ENCODE data around the gene PDSS2. TPM values are rescaled to one million over a fixed set of nuclear protein-coding genes. Genes with fewer than 3 reads are reported as not detected.
"Not testable (repeated sequence)": the region's sequence is repeated elsewhere in the genome, so short reads cannot be mapped to it uniquely, and the experiment has no call there.

Gene PDSS2
- total RNA-seq, 2 experiments from 2014 or later = 12.6 to 14.9 TPM

DNA sequence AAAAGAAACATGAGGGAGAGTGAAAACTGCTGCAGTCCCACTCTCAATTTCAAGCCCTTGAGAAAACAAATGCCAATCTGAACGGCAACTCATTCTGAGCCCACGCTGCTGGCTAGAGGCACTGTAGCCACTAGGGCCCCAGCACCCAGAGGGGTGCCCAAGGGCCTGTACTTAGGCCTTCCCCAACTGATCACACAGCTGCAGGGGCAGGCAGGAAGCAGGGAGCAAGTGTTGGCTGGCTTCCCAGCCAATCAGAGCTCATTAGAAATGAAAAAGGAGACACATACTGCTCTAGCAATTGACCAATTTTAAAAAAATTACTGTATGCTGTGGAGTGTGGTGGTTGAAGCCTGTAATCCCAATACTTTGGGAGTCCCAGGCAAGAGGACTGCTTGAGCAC lies 340.4 kb downstream of the PDSS2 start:
- POLR2A ChIA-PET = no interaction called here
- CTCF ChIA-PET = interaction anchor here (0.7 kb wide), 2 partner anchors 25 to 783 kb away, joined by 3 read pairs; no protein-coding TSS in a partner anchor

DNA sequence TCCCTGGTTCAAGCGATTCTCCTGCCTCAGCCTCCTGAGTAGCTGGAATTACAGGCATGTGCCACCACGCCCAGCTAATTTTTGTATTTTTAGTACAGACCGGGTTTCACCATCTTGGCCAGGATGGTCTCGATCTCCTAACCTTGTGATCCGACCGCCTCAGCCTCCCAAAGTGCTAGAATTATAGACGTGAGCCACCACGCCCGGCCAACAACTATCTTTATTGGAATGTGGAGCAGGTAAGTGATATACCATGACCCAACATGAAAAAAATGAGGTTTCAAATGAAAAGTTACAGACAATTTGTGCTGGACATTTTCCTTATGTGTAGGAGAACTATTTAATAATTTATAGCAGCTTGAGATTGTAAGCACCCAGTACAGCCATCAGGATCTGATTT lies 340.8 kb downstream of the PDSS2 start:
- CTCF ChIA-PET = interaction anchor here (0.7 kb wide), 2 partner anchors 25 to 782 kb away, joined by 3 read pairs; no protein-coding TSS in a partner anchor
- POLR2A ChIA-PET = not testable (repeated sequence)

DNA sequence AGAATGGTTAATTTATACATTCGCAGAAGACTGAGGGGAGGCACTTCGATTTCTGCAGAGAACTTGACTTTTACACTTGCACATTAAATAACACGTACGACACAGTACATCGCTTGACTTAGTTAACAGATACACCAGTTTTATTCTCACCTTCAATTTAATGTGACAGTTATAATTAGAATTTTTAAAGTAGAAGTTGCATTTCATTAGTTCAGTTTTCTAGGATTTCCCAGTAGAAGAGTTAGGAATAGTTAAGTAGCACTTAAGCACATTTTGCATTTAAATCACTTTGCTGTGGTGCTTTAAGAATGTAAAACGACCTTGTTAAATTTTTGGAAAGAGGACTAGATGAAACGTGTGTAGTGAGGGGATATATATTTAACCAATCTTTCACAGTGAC lies 342.4 kb downstream of the PDSS2 start:
- CTCF ChIA-PET = no interaction called here
- POLR2A ChIA-PET = no interaction called here

GRCh38 chr6:107116328-107116892 lies 343.0 kb downstream of the PDSS2 start:
- POLR2A ChIA-PET = interaction anchor here (0.6 kb wide), 2 partner anchors 387 to 542 kb away, joined by 3 read pairs; no protein-coding TSS in a partner anchor
- CTCF ChIA-PET = no interaction called here

DNA sequence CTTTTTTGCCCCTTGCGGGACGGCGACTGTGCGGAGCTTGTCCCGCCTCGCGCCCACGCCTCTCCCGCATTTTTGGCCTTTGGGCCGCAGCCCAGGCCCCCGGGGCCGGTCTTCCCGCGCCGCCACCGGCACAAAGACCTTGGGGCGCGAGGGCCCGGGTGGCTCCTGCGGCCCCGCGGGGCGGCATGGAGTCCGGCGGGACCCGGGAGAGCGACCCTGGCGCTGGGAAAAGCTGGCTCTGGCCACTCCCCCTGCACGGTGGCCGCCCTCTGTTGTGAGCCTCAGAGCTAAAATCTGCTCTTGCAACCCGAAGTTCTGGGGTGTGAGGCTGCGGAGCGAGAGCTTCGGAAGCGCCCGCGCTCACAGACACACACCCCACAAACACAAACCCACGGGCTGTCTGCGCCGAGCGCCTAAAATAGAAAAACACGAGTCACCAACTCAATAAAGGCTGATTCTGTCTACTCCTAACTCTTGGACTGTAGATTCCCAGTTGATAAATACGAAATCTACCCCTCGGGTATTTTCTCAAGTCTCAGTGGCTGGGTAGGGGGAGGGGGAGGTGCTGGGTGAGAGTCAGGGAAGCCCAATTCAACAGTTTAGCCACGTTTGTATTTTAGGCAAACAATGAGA lies 343.6 kb downstream of the PDSS2 start:
- CTCF ChIA-PET = interaction anchor here (0.7 kb wide), 1 partner anchor 214 kb away, joined by 3 read pairs; no protein-coding TSS in a partner anchor
- POLR2A ChIA-PET = interaction anchor here (0.6 kb wide), 2 partner anchors 388 to 542 kb away, joined by 3 read pairs; no protein-coding TSS in a partner anchor

DNA sequence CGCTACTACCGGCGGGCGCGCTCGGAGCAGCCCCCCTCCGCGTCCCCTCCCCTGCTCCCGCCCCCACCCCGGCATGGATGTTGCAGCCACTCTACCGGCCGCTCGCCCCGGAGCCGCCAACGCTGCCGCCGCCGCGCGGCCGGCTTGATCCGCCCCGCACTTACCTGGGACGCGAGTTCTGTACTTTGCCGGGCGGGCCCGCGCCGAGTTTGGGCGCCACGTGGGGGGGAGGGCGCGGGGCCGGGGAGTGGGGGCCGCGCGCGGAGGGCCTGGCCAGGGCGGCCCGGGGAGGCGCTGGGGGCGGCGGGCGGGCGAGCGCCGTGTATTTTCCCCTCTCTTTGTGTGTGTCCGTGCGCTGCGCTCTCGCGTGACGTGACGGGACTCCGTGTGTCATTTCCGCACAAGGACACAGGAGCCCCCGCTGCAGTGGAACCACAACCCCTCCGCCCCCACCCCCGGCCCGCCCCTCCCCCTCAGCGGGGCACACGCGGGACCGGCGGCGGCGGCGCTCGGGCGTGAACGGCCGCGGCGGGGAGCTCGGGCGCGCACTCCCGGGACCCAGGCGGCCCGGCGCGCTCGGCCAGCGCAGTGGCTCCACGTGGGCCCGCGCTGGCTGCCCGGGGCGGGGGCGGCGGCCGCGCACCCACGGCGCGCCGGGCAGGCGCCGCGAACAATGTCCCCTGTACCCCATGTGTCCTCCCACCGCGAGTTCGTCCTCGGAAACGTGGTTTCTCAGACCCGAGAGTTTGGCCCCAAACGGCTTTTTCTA lies 344.3 kb downstream of the PDSS2 start, which contains the start of gene BEND3:
Gene BEND3 (minus strand): TSS at position 590 of the 769 bp plus-strand sequence. CDS start 16,230 bp downstream, outside the sequence.
- ChIA-PET POLR2A (no interaction called here), CTCF (interaction anchor here (0.7 to 1.6 kb wide), 2 partner anchors 85 to 215 kb away, joined by 3 to 4 read pairs; no protein-coding TSS in a partner anchor)

- POLR2A ChIA-PET = interaction anchor here (0.9 kb wide), 1 partner anchor 86 kb away, joined by 6 read pairs; the partner anchor contains the start of gene MTRES1
These were observed 345.0 kb downstream of the PDSS2 start for GRCh38 chr6:107114213-107114925.

GRCh38 chr6:107110200-107110599 lies 349.2 kb downstream of the PDSS2 start:
- ChIA-PET CTCF (no interaction called here), POLR2A (no interaction called here)

More at GRCh38 chr6:107114213-107114925, 345.0 kb downstream of the PDSS2 start:
- CTCF ChIA-PET = interaction anchor here (1.0 to 1.6 kb wide), 4 partner anchors 16 to 84 kb away, joined by 3 to 4 read pairs (median 4); no protein-coding TSS in a partner anchor

DNA sequence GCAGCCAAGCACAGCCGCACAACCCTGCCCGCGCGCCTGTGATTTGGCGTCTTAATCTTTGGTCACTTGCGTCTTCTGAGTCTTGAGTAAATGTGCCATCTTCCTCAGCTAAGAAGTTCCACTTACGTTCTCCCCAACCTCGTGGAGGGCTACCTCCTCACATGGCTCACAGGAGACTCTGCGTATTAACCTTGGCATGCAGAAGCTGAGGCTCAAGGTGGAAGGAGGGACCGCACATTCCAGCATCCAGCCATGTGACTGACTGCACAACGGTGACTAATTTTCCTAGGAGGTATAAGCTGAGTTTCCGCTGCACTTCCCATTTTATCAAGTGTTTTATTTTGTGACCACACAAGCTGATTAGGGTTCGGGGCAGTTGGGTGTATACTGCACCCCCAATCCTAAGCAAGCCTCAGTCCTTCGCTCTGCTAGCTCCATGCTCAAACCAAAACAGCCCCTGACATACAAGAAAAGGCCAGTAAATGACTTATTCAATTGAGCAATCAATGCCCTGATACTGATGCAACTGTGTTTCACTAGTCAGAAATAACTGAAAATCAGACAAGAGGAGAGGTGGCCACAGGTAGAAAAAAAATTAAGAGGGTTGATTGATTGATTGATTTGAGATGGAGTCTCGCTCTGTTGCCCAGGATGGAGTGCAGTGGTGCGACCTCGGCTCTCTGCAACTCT lies 351.0 kb downstream of the PDSS2 start:
- CTCF ChIA-PET = interaction anchor here (0.7 kb wide), 1 partner anchor 11 kb away, joined by 4 read pairs; no protein-coding TSS in a partner anchor
- POLR2A ChIA-PET = interaction anchor here (0.9 kb wide), 1 partner anchor 74 kb away, joined by 3 read pairs; no protein-coding TSS in a partner anchor

DNA sequence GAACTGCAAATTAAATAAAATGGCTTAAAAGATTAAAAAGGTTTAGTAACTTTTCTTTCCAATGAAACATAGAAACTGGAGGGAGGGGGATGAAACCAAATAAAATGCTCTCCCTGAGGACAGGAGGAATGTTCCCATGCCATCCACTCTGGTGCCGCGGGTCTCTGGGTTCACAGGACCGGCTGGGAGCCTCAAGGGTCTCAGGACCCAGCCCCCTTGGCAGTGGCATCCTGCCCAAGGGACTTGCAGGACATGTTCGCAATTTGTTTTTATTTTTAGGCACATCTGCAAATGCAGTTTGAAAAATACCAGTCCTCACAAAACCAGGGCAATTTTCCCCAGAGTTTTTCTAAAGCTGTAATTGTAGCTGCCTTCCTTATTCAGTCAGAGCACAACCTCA lies 351.6 kb downstream of the PDSS2 start:
- POLR2A ChIA-PET = interaction anchor here (0.9 kb wide), 1 partner anchor 74 kb away, joined by 3 read pairs; no protein-coding TSS in a partner anchor
- CTCF ChIA-PET = no interaction called here

- ChIA-PET POLR2A (no interaction called here), CTCF (no interaction called here)
These were observed 353.2 kb downstream of the PDSS2 start for GRCh38 chr6:107106165-107106564.

DNA sequence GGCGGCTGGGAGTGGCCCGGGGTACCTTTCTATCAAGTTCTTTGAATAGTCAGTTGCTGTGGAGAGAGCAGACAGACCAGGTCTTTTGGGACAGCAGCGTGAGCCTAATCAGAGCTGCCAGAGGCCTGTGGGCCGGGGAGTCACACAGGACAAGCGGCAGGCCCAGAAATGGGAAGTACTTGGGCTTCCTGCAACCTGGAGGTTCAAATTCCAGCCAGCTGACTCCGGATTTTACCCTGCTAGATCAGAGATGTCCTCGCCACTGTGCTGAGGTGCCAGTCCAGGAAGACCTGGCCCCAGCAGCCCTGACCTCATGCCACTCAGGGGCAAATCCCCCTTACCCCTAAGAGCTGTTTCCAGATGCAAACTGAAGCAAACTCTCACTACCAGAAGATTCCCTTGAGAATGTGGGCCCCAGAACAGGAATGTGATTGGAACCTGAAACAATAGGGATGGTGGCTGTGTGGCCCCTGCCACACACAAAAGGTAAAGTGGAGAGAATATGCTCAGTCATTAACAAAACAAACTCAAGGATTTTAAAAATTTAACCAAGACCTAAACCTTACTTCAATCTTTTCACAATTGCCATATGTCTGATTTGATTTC lies 353.8 kb downstream of the PDSS2 start:
- ChIA-PET CTCF (no interaction called here), POLR2A (interaction anchor here (0.6 kb wide), 1 partner anchor 343 kb away, joined by 3 read pairs; no protein-coding TSS in a partner anchor)

DNA sequence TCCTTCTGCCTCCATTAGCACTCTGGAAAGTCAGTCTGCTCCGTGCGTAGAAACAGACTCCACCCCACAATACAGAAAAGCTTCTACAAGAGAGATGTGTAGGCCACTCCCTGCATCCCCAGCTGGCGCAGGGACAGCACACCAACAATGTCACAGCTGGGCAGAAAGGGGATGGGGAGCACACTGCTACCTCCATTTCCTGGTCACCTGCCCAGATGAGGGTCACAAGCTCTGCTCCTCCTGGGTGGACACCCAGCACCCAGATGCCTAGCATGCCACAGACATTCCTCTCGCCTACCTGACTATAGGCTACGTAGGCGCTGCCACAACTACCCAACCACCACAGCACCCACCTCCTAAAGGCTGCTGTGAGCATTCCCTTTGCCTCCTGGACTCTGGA lies 356.3 kb downstream of the PDSS2 start:
- CTCF ChIA-PET = no interaction called here
- POLR2A ChIA-PET = no interaction called here

Other genes starting within 250 kb of the PDSS2 start
- 1 to 10 TPM; 1.0 to 1.6 TPM for gene SOBP, start 30.6 kb upstream of the PDSS2 start, total RNA-seq